Loucy (cell line): ENCODE results near the gene ZNF431.

Source experiments
- H2AFZ ChIP-seq: fragments of 200-600 bp; sonication (generic); 2 replicates; pipeline ENCODE4 v1.6.0; 2016; ENCODE audit warnings: antibody characterized with exemption, mild to moderate bottlenecking, low read length, moderate library complexity
- H3F3A ChIP-seq: fragments of 200-600 bp; 2 replicates; pipeline ENCODE4 v1.6.0; 2016; ENCODE audit warnings: antibody characterized with exemption, low read depth, mild to moderate bottlenecking
- H3K27me3 ChIP-seq: fragments of 200-600 bp; sonication (generic); 2 replicates; pipeline ENCODE4 v1.6.1; 2014; ENCODE audit warnings: low read length, mild to moderate bottlenecking; ENCODE audit not compliant: insufficient read depth, poor library complexity, severe bottlenecking
- H3K36me3 ChIP-seq: fragments of 200-600 bp; sonication (generic); 2 replicates; pipeline ENCODE4 v1.6.1; 2016; ENCODE audit warnings: low read length; ENCODE audit not compliant: insufficient read depth
- H3K4me1 ChIP-seq: fragments of 200-600 bp; sonication (generic); 2 replicates; pipeline ENCODE4 v1.5.1; 2014; ENCODE audit warnings: low read length, mild to moderate bottlenecking; ENCODE audit not compliant: insufficient read depth, poor library complexity, severe bottlenecking
- H3K4me2 ChIP-seq: fragments of 200-600 bp; sonication (generic); 2 replicates; pipeline ENCODE4 v1.6.0; 2014; ENCODE audit warnings: antibody characterized with exemption, low read length, low read depth, mild to moderate bottlenecking; ENCODE audit not compliant: poor library complexity, severe bottlenecking
- H3K4me3 ChIP-seq: fragments of 200-600 bp; sonication (generic); 2 replicates; pipeline ENCODE4 v1.5.1; 2014; ENCODE audit warnings: low read length, mild to moderate bottlenecking, mixed read lengths; ENCODE audit not compliant: poor library complexity, severe bottlenecking
- H3K79me2 ChIP-seq: fragments of 200-600 bp; sonication (generic); 2 replicates; pipeline ENCODE4 v1.6.1; 2014; ENCODE audit warnings: low read length; ENCODE audit not compliant: insufficient read depth
- H3K9ac ChIP-seq: fragments of 200-600 bp; sonication (generic); 2 replicates; pipeline ENCODE4 v1.6.0; 2014; ENCODE audit warnings: mild to moderate bottlenecking, low read depth, low read length, moderate library complexity; ENCODE audit not compliant: poor library complexity, severe bottlenecking
- H3K9me2 ChIP-seq: fragments of 200-600 bp; sonication (generic); replicated peaks from 2 replicates; pipeline ENCODE4 v1.6.1; 2016; ENCODE audit warnings: low read depth, low read length, mixed read lengths
- H3K9me3 ChIP-seq: fragments of 200-600 bp; sonication (generic); 2 replicates; pipeline ENCODE4 v1.6.1; 2014; ENCODE audit warnings: mild to moderate bottlenecking, antibody characterized with exemption, low read length, low read depth; ENCODE audit not compliant: insufficient read depth
- H4K20me1 ChIP-seq: fragments of 200-600 bp; sonication (generic); 2 replicates; pipeline ENCODE4 v1.6.0; 2014; ENCODE audit warnings: antibody characterized with exemption, low read length, mild to moderate bottlenecking; ENCODE audit not compliant: insufficient read depth, poor library complexity, severe bottlenecking
- CTCF ChIP-seq: fragments of 200-600 bp; sonication (generic); conservative IDR thresholded peaks from 2 replicates; pipeline ENCODE4 v1.5.1; 2014; ENCODE audit warnings: mild to moderate bottlenecking, antibody characterized with exemption, low read length
- EZH2phosphoT487 ChIP-seq: fragments of 200-600 bp; IDR thresholded peaks from 2 replicates; pipeline ENCODE4 v1.6.1; 2018; ENCODE audit warnings: antibody characterized with exemption, mild to moderate bottlenecking, moderate library complexity, borderline replicate concordance

ZNF431 gene

DNA sequence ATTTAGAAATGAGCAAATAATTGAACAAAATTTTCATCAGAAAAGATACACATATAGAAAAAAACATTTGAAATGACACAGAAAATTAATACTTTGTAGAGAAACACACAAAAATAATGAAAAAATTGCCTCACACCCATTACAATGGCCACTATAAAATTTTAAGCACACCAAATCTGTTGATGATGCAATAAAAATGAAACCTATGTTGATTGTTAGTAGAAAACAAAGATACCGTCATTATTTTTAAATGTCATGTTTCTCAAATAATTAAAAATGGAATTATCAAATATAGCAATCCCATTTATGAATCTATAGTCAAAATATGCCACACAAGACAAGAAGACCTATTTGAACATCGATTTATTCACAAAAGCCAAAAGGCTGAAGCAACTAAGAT is 96.8 kb downstream of the ZNF431 start:
- H3K4me3 ChIP-seq = no peak overlapping the region
- H3F3A ChIP-seq = no peaks in the 10 kb centered on the region
- H3K4me2 ChIP-seq = no peak overlapping the region
- TF ChIP-seq CTCF (no peak), EZH2phosphoT487 (no peak)
- no peaks in the 10 kb centered on the region for H3K4me1 ChIP-seq
- no peaks in the 10 kb centered on the region for H3K27me3 ChIP-seq
- no peaks in the 10 kb centered on the region for H3K9me3 ChIP-seq
- H4K20me1 ChIP-seq = no peaks in the 10 kb centered on the region
- no peaks in the 10 kb centered on the region for H3K79me2 ChIP-seq
- H3K9me2 ChIP-seq = no peaks in the 10 kb centered on the region
- no peaks in the 10 kb centered on the region for H3K36me3 ChIP-seq
- no peak overlapping the region for H3K9ac ChIP-seq
- H2AFZ ChIP-seq = no peak overlapping the region
